Gastroesophageal sphincter (tissue), 4 donors: ENCODE measurements around the gene THYN1. TPM values are rescaled to one million over a fixed set of nuclear protein-coding genes. Genes with fewer than 3 reads are reported as not detected.

Experiments
- ATAC-seq: fragments of 150-250 bp; one replicate; pipeline ENCODE4 v1.9.1; 2016; ENCODE audit warnings: mild to moderate bottlenecking, moderate library complexity
- H3K27ac ChIP-seq, 4 donors: fragments of 200-600 bp; sonication (generic) in 3 of 4; 1 replicate in 3 of 4; 2 replicates in 1 of 4; pipeline ENCODE4 v1.5.1; 2016 to 2019
- H3K27me3 ChIP-seq: fragments of 200-600 bp; sonication (generic); one replicate; pipeline ENCODE4 v1.5.1; 2019
- H3K36me3 ChIP-seq, 2 donors: fragments of 200-600 bp; sonication (generic); one replicate each; pipeline ENCODE4 v1.5.1; 2019; ENCODE audit warnings: control low read depth in 1 of 2
- H3K4me1 ChIP-seq, 3 donors: fragments of 200-600 bp; sonication (generic); 1 replicate in 2 of 3; 2 replicates in 1 of 3; pipeline ENCODE4 v1.5.1; 2016 to 2019; ENCODE audit warnings: control low read depth in 2 of 3
- H3K4me3 ChIP-seq, 2 donors: fragments of 200-600 bp; sonication (generic); one replicate each; pipeline ENCODE4 v1.5.1; 2019; ENCODE audit warnings: mild to moderate bottlenecking in 1 of 2, moderate library complexity in 1 of 2
- H3K9me3 ChIP-seq, 3 donors: fragments of 200-600 bp; sonication (generic); one replicate each; pipeline ENCODE4 v1.5.1; 2017 to 2019; ENCODE audit warnings: control low read depth in 2 of 3
- CTCF ChIP-seq, 4 experiments: fragments of 200-600 bp in 2 of 4; fragments of 450-650 bp in 2 of 4; sonication (generic) in 1 of 4; IDR thresholded peaks; one replicate each; pipeline ENCODE4 v1.5.1; 2017 to 2019; ENCODE audit warnings: antibody characterized with exemption in 4 of 4, mild to moderate bottlenecking in 2 of 4, moderate library complexity in 2 of 4
- EP300 ChIP-seq: sonication (generic); formaldehyde crosslinking; IDR thresholded peaks from one replicate; pipeline ENCODE4 v1.6.1; 2017; ENCODE audit warnings: antibody characterized with exemption, mild to moderate bottlenecking
- POLR2A ChIP-seq, 2 donors: fragments of 450-650 bp; IDR thresholded peaks; one replicate each; pipeline ENCODE4 v1.6.1; 2017; ENCODE audit warnings: antibody characterized with exemption in 2 of 2, mild to moderate bottlenecking in 2 of 2, moderate library complexity in 1 of 2
- POLR2AphosphoS5 ChIP-seq: sonication (generic); formaldehyde crosslinking; IDR thresholded peaks from one replicate; pipeline ENCODE4 v1.6.1; 2017; ENCODE audit warnings: antibody characterized with exemption
- WGBS, 2 donors: methylation state at CpG; one replicate each; pipeline ENCODE4 v1.1.5; 2018; ENCODE audit warnings: low coverage in 1 of 2; 5-methylcytosine and 5-hydroxymethylcytosine counted together
- total RNA-seq, 4 donors: library from RNA; depleted of rRNA; stranded (reverse); fragments of >200 nt; gene quantifications; one replicate each; pipeline ENCODE4 v1.1.0, GENCODE V29; 2016

THYN1 gene
- total RNA-seq, 4 donors from 2014 or later = 54.0 to 74.4 (median 55.4) TPM

- peaks cover 0 to 12% of the 10 kb centered on the region in 2 donors for H3K36me3 ChIP-seq
- no peak overlapping the region for H3K27ac ChIP-seq
- H3K4me1 ChIP-seq = peaks cover 0 to 49% (median 15%) of the 10 kb centered on the region in 3 donors
- TF ChIP-seq POLR2AphosphoS5 = no peak
- no peak for TF ChIP-seq EP300
- H3K4me3 ChIP-seq = no peak overlapping the region
- 58 to 74% methylated on average over 6 of the region's 6 CpGs for WGBS, 2 donors
- H3K9me3 ChIP-seq = no peaks in the 10 kb centered on the region
- no peak for ATAC-seq
- H3K27me3 ChIP-seq = no peaks in the 10 kb centered on the region
These were observed 23.9 kb downstream of the THYN1 start for GRCh38 chr11:134229126-134229790.

GRCh38 chr11:134228625-134229024, 24.5 kb downstream of the THYN1 start:
- Histone ChIP-seq H3K27me3 (no peaks in the 10 kb centered on the region), H3K4me3 (no peak overlapping the region), H3K27ac (no peak overlapping the region), H3K36me3 (peaks cover 0 to 12% of the 10 kb centered on the region in 2 donors), H3K4me1 (peaks cover 0 to 50% (median 15%) of the 10 kb centered on the region in 3 donors), H3K9me3 (no peaks in the 10 kb centered on the region)
- TF ChIP-seq POLR2AphosphoS5 (no peak), CTCF (IDR thresholded peaks at IDR 0.05) (no peak), EP300 (no peak), POLR2A (IDR thresholded peaks at IDR 0.05) (no peak)
- 81 to 94% methylated on average over 3 to 6 of the region's 6 CpGs for WGBS, 2 donors
- ATAC-seq = no peak

- no peaks in the 10 kb centered on the region for H3K27me3 ChIP-seq
- H3K27ac ChIP-seq = no peak overlapping the region
- no peak overlapping the region for H3K4me3 ChIP-seq
- no peak for ATAC-seq
- peaks cover 0 to 4% of the 10 kb centered on the region in 2 donors for H3K36me3 ChIP-seq
- peaks cover 3 to 61% (median 20%) of the 10 kb centered on the region in 3 donors for H3K4me1 ChIP-seq
- no peaks in the 10 kb centered on the region for H3K9me3 ChIP-seq
- WGBS, 2 donors = 80 to 89% methylated on average over 5 of the region's 5 CpGs
- TF ChIP-seq EP300 (no peak), CTCF (IDR thresholded peaks at IDR 0.05) (no peak)
These were observed 26.3 kb downstream of the THYN1 start for GRCh38 chr11:134226806-134227325.

GRCh38 chr11:134224710-134225664, 28.2 kb downstream of the THYN1 start:
- peak overlapping the region; percentile 43 to 94 (median 88) for H3K27ac ChIP-seq
- TF ChIP-seq POLR2A (IDR thresholded peaks at IDR 0.05) (peak; percentile 13 to 56), CTCF (IDR thresholded peaks at IDR 0.05) (peak in 1 of 4 experiments; percentile 1), EP300 (no peak), POLR2AphosphoS5 (no peak)
- WGBS, 2 donors = no CpG with 5 or more reads among the region's 93 CpGs
- peak; percentile 58 for ATAC-seq
- H3K4me1 ChIP-seq = peaks cover 3 to 50% (median 20%) of the 10 kb centered on the region in 3 donors
- H3K9me3 ChIP-seq = no peaks in the 10 kb centered on the region
- no peaks in the 10 kb centered on the region for H3K27me3 ChIP-seq
- H3K36me3 ChIP-seq = peaks cover 0 to 8% of the 10 kb centered on the region in 2 donors
- peak overlapping the region; percentile 66 to 98 for H3K4me3 ChIP-seq
